ENCODE data around the gene FGFR3. TPM values are rescaled to one million over a fixed set of nuclear protein-coding genes. Genes with fewer than 3 reads are reported as not detected.

The FGFR3 gene
- polyA plus RNA-seq, 3 donors = 67.4 to 139 (median 98.6) TPM

GRCh38 chr4:1795299-1796195 lies 2.5 kb downstream of the FGFR3 start:
- no peak for DNase-seq (ENCODE audit: extremely low read depth in 1 of 11, low read depth in 9 of 11, low spot score in 4 of 11)

GRCh38 chr4:1796486-1797204 lies 3.6 kb downstream of the FGFR3 start:
- DNase-seq (ENCODE audit: extremely low read depth in 1 of 11, low read depth in 9 of 11, low spot score in 4 of 11) = no peak

- no peak for DNase-seq (ENCODE audit: extremely low read depth in 1 of 11, low read depth in 9 of 11, low spot score in 4 of 11)
Measured at GRCh38 chr4:1797298-1797860, 4.3 kb downstream of the FGFR3 start.

GRCh38 chr4:1797861-1798579 lies 4.9 kb downstream of the FGFR3 start:
- no peak for DNase-seq (ENCODE audit: extremely low read depth in 1 of 11, low read depth in 9 of 11, low spot score in 4 of 11)

- DNase-seq (ENCODE audit: extremely low read depth in 1 of 11, low read depth in 9 of 11, low spot score in 4 of 11) = no peak
Measured at GRCh38 chr4:1798580-1799386, 5.7 kb downstream of the FGFR3 start.

- no peak for DNase-seq (ENCODE audit: extremely low read depth in 1 of 11, low read depth in 9 of 11, low spot score in 4 of 11)
Measured at GRCh38 chr4:1799387-1800375, 6.6 kb downstream of the FGFR3 start.

GRCh38 chr4:1800805-1801204 lies 7.7 kb downstream of the FGFR3 start:
- DNase-seq (ENCODE audit: extremely low read depth in 1 of 11, low read depth in 9 of 11, low spot score in 4 of 11) = no peak

- DNase-seq (ENCODE audit: extremely low read depth in 1 of 11, low read depth in 9 of 11, low spot score in 4 of 11) = no peak
Measured at GRCh38 chr4:1801286-1801958, 8.3 kb downstream of the FGFR3 start.

- no peak for DNase-seq (ENCODE audit: extremely low read depth in 1 of 11, low read depth in 9 of 11, low spot score in 4 of 11)
Measured at GRCh38 chr4:1802151-1802715, 9.1 kb downstream of the FGFR3 start.

GRCh38 chr4:1802720-1803522 lies 9.8 kb downstream of the FGFR3 start:
- no peak for DNase-seq (ENCODE audit: extremely low read depth in 1 of 11, low read depth in 9 of 11, low spot score in 4 of 11)

GRCh38 chr4:1803523-1804423 lies 10.7 kb downstream of the FGFR3 start:
- DNase-seq (ENCODE audit: extremely low read depth in 1 of 11, low read depth in 9 of 11, low spot score in 4 of 11) = no peak

- DNase-seq (ENCODE audit: extremely low read depth in 1 of 11, low read depth in 9 of 11, low spot score in 4 of 11) = no peak
Measured at GRCh38 chr4:1804638-1805492, 11.8 kb downstream of the FGFR3 start.

GRCh38 chr4:1805493-1806222 lies 12.6 kb downstream of the FGFR3 start:
- DNase-seq (ENCODE audit: extremely low read depth in 1 of 11, low read depth in 9 of 11, low spot score in 4 of 11) = no peak

All from renal cortex interstitium (tissue), 11 donors.